Ishikawa (cell line): Measurements from ENCODE around the gene AACS.

Experiments used
- CEBPB ChIP-seq: IDR thresholded peaks from 2 replicates; pipeline ENCODE4 v1.6.1; 2012
- EP300 ChIP-seq: IDR thresholded peaks from 2 replicates; pipeline ENCODE4 v1.6.1; 2012; ENCODE audit warnings: borderline replicate concordance
- TEAD4 ChIP-seq: IDR thresholded peaks from 2 replicates; pipeline ENCODE4 v1.6.1; 2012
- ZBTB7A ChIP-seq: IDR thresholded peaks from 2 replicates; pipeline ENCODE4 v1.6.1; 2012; ENCODE audit warnings: low read depth

DNA sequence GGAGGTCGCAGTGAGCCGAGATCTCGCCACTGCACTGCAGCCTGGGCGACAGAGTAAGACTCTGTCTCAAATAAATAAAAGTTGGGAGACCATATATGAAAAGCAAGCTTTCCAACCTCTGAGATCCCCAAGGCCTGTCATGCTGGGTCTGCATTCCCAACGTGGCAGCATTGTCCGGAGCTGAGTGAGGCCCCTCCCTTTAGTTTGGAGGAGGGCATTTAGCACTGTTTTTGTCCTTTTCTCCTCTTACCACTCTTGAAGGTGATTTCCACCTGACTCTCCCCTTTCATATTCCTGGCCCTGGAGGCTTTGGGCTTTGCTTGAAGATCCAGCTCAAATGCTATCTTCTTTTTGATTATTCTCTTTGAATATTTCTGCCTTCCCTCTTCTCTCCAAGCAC lies 3.2 kb downstream of the AACS start:
- TF ChIP-seq EP300: no peak
- no peak for TF ChIP-seq ZBTB7A
- no peak for TF ChIP-seq TEAD4
- no peak for TF ChIP-seq CEBPB
